Stimulated activated CD4-positive, alpha-beta T cell treated with anti-CD3 and anti-CD28 coated beads, Interleukin-4, amount 100 ng/mL, for 1 hour (primary cell): ENCODE measurements around the gene DYRK1A.

Source experiments
- DNase-seq: peaks from one replicate; pipeline ENCODE4 v3.0.0-alpha.2; 2020

DYRK1A gene

DNA sequence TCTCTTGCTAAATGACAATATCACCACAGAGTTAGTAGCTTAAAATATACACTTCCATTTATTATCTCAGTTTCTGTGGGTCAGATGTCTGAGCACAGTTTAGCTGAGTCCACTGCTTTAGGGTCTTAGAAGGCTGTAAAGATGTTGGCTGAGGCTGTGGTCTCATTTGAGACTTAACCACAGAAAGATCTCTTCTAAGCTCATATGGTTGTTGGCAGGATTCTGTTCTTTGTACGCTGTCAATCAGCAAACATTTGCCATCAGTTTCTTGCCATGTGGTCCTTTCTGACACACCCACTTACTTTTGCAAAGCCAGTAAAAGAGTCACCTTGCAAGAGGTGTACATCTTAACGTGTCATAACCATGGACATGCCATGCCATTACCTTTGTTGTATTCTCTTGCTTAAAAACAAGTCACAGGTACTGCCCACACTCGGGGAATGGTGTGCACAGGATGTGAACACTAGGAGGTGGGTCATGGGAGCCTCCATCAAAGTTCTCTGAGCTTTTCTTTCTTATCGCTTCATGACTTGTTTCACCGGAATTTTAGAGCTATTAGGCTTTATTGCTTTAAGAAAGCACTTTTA, 18.7 kb downstream of the DYRK1A start:
- DNase-seq = no peak

- no peak for DNase-seq
These were observed 19.6 kb downstream of the DYRK1A start for GRCh38 chr21:37386151-37386550.

DNA sequence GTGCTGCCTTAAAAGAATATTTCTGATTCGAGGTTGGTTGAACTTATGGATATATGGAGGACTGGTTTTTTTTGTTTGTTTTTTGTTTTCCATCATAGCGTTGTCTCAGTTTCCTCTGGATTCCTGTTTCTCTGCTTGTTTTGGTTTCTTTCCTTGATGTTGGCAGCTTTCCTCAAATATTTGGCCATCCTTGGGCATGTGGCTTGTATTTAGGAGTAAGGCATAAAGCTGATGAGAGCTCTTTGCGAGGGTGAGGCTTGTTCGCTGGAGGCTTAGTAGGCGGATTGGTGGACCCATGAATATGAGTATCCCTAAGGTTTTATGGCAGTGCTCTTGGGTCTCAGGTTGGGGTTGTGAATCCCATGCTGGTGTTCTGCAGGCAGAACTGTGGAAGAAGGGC, 22.9 kb downstream of the DYRK1A start:
- no peak for DNase-seq

GRCh38 chr21:37391666-37392065, 25.1 kb downstream of the DYRK1A start:
- DNase-seq = no peak

DNA sequence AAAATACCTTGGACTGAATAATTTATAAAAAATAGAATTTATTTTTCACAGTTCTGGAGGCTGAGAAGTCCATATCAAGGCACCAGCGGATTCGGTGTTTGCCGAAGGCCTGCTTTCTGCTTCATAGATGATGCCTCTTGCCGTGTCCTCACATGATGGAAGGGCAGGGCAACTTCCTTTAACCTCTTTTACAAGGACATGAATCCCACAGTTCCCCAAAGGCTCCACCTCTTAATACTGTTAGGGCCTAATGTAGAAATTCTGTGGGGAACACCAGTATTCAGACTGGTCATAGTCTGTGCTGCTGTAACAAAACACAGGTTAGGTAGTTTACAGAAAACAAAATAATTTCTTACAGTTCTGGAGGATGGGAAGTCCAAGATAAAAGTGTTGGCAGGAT, 25.9 kb downstream of the DYRK1A start:
- DNase-seq = no peak

- DNase-seq = no peak
These were observed 26.5 kb downstream of the DYRK1A start for GRCh38 chr21:37393030-37393429.

DNA sequence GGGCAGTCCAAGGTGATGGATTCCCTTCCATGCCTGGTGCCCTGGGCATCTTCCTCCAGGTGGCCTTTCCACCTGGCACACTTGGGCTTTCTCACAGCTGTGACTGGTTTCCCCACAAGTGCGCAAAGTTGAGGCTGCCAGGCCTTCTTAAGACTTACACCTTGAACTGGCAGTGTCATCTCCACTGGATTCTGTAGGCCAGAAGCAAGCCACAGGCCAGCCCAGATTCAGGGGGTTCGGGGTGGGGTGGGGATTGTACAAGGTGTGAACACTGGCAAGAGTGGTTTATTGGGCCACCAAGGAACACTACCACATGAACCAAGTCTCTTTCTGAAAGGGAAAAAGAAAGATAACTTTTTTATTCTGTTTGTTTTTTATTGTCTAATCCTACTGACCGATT, 27.2 kb downstream of the DYRK1A start:
- no peak for DNase-seq

DNA sequence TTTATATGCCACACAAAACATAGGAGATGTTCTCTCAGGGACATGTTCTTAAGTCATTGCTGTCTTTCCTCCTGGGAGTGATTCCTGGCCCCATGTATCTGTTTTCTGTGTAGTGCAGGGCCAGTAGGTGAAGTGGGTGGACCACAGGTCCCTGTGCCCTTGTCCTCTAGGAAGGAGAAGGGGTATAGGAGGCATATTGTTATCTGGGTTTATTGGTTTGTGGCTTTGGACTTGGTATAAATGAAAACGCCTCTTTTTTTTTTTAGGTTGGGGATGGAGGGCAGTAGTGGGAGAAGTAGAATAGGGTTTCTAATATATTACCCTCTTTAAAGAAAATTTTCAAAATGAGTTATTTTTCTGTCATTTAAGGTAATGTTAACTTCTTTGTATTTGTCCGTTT, 29.4 kb downstream of the DYRK1A start:
- no peak for DNase-seq

DNA sequence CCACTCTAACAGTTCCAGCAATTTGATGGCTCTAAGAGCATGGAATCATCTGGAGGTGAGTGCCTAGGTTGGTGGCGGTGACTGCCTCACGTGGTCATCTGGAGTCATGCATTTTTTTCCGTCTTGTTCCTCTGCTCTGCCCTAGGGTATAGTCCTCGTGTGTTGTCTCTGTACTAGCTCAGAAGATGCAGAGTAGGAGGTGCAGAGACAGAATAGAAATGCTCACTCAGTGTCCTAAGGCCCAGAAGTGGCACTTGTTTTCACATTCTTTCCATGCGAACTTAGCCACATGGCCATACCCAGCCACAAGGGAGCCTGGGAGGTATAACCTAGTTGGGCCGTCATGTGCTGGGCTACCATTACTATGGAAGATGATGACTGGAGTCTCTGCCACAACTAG, 30.3 kb downstream of the DYRK1A start:
- no peak for DNase-seq

GRCh38 chr21:37398697-37399096, 32.1 kb downstream of the DYRK1A start:
- no peak for DNase-seq

- no peak for DNase-seq
These were observed 35.8 kb downstream of the DYRK1A start for GRCh38 chr21:37402251-37402867.

GRCh38 chr21:37405629-37406028, 39.1 kb downstream of the DYRK1A start:
- DNase-seq = no peak

- no peak for DNase-seq
These were observed 41.3 kb downstream of the DYRK1A start for GRCh38 chr21:37407719-37408420.

DNA sequence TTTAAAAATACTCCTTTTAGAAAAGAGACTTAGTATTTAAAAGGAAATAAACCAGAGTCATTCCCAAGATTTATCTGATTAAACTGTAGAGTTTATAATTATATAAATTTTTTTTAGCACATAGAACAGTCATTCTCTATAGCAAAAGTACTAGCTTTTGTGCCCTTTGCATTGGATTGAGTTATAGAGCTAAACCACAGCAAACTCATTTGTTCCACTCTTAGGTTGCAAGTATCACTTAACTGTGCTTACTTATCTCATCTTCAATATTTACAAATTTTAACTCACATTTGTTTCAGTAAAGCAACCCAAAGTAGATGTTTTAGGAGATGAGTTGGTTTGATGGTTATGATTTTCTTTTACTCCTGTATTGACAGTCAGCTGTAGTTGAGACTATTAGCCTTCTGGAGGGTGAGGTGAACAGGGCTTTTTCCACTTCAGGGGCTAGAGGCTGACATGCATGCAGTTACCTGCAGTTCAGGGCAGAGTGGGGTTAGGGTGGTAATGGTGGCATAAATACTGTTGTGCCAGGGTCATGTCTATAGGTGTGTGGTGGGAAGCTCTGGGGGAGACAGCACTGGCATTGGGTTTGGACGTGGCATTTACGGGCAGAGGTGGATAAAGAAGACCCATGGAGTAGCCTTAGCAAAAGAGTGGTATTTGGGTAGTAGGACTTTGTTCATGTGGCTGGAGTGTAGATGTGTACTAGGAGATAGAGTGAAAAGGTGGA, 42.1 kb downstream of the DYRK1A start:
- no peak for DNase-seq

- no peak for DNase-seq
These were observed 44.1 kb downstream of the DYRK1A start for GRCh38 chr21:37410639-37411038.

- DNase-seq = no peak
These were observed 46.2 kb downstream of the DYRK1A start for GRCh38 chr21:37412603-37413360.

DNA sequence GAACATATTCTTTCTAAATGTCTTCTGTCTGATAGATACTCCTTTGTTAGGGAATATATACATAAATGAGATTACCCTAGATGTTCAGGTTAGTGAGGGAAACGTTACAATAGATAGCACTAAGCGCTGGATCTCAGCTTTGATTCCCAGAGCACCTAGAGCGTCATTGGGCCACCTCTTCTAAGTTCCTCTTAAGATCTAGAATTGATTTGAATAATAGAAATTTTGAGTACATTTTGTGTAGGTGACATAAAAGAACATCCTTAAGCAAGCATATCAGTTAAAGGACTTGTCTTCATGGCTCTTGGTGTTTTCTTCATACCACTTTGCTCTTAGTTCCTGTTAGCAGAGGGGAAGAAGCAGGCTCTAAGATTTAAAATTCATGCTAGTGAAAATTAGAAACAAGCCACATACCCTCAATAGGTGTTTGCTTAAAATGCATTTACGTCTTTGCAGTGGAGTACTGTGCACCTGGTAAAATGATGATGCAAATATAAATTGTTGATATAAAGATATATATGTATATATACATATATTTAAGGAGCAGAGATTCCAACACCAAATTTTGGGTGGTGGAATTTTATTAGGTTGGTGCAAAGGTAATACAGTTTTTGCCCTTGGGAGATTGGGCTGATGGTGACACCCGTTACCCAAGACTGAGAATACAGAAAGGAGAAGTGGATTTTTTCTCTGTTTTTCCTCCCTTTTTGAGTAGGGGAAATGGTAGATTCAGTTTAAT, 47.1 kb downstream of the DYRK1A start:
- DNase-seq = no peak

GRCh38 chr21:37414292-37415253, 48.0 kb downstream of the DYRK1A start:
- DNase-seq = no peak

DNA sequence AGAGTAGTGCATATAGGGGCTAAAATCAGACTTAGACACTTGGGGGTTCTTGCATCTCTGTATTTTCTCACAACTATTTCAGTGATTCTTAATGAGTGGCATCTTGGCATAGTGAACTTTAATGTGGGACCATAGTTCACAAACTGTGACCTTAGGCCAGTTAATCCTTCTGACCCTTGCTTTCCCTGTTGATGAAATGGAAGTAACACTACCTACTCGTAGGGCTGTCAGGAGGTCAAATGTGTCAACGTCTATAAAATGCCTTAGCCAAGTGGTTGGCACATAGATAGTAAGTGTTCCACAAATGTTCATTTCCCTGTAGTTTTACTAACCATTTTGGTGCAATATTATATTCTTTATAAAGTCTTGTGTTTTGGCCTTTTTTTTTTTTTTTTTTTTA, 49.4 kb downstream of the DYRK1A start:
- DNase-seq = no peak

GRCh38 chr21:37416914-37417313, 50.3 kb downstream of the DYRK1A start:
- DNase-seq = no peak
